Neural cell (in vitro differentiated cells): ENCODE data around the gene XXYLT1.

Experiments
- EP300 ChIP-seq: fragments of 450-650 bp; conservative IDR thresholded peaks from 2 replicates; pipeline ENCODE4 v1.6.1; 2014; ENCODE audit warnings: antibody characterized with exemption, mild to moderate bottlenecking, moderate library complexity; ENCODE audit not compliant: poor library complexity, severe bottlenecking
- EZH2 ChIP-seq: fragments of 200-600, 300-800 bp; shearing (Covaris generic), sonication (generic); IDR thresholded peaks from 2 replicates; pipeline ENCODE4 v1.6.1; 2014; ENCODE audit warnings: antibody characterized with exemption, low read length, borderline replicate concordance, mild to moderate bottlenecking; ENCODE audit not compliant: insufficient read depth, poor library complexity, severe bottlenecking
- MXI1 ChIP-seq: fragments of 450-650 bp; conservative IDR thresholded peaks from 2 replicates; pipeline ENCODE4 v1.6.1; 2014; ENCODE audit warnings: antibody characterized with exemption, mild to moderate bottlenecking; ENCODE audit not compliant: poor library complexity, severe bottlenecking
- POLR2AphosphoS5 ChIP-seq: IDR thresholded peaks from 2 replicates; pipeline ENCODE4 v1.6.1; 2012
- RAD21 ChIP-seq: fragments of 450-650 bp; conservative IDR thresholded peaks from 2 replicates; pipeline ENCODE4 v1.6.1; 2014; ENCODE audit warnings: antibody characterized with exemption, mild to moderate bottlenecking, moderate library complexity
- REST ChIP-seq: IDR thresholded peaks from 2 replicates; pipeline ENCODE4 v1.6.1; 2012; ENCODE audit warnings: borderline replicate concordance
- SMC3 ChIP-seq: fragments of 450-650 bp; conservative IDR thresholded peaks from 2 replicates; pipeline ENCODE4 v1.6.1; 2014; ENCODE audit warnings: antibody characterized with exemption, mild to moderate bottlenecking, moderate library complexity; ENCODE audit not compliant: poor library complexity
- TAF1 ChIP-seq: IDR thresholded peaks from 2 replicates; pipeline ENCODE4 v1.6.1; 2012; ENCODE audit warnings: low read depth
- TF ChIP-seq, protein P1 (sequence below): fragments of 450-650 bp; IDR thresholded peaks from 2 replicates; pipeline ENCODE4 v1.5.1; 2014; ENCODE audit warnings: antibody characterized with exemption, mild to moderate bottlenecking, moderate library complexity; ENCODE audit not compliant: poor library complexity, severe bottlenecking

GRCh38 chr3:195247863-195248189, 23.1 kb downstream of the XXYLT1 start:
- TF ChIP-seq, protein P1, sequence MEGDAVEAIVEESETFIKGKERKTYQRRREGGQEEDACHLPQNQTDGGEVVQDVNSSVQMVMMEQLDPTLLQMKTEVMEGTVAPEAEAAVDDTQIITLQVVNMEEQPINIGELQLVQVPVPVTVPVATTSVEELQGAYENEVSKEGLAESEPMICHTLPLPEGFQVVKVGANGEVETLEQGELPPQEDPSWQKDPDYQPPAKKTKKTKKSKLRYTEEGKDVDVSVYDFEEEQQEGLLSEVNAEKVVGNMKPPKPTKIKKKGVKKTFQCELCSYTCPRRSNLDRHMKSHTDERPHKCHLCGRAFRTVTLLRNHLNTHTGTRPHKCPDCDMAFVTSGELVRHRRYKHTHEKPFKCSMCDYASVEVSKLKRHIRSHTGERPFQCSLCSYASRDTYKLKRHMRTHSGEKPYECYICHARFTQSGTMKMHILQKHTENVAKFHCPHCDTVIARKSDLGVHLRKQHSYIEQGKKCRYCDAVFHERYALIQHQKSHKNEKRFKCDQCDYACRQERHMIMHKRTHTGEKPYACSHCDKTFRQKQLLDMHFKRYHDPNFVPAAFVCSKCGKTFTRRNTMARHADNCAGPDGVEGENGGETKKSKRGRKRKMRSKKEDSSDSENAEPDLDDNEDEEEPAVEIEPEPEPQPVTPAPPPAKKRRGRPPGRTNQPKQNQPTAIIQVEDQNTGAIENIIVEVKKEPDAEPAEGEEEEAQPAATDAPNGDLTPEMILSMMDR, result no peak
- TF ChIP-seq RAD21 (no peak), EZH2 (no peak), POLR2AphosphoS5 (no peak), MXI1 (no peak), REST (no peak), EP300 (no peak), SMC3 (no peak), TAF1 (no peak)
